Measurements from ENCODE around the gene ACP2.

Gene ACP2

DNA sequence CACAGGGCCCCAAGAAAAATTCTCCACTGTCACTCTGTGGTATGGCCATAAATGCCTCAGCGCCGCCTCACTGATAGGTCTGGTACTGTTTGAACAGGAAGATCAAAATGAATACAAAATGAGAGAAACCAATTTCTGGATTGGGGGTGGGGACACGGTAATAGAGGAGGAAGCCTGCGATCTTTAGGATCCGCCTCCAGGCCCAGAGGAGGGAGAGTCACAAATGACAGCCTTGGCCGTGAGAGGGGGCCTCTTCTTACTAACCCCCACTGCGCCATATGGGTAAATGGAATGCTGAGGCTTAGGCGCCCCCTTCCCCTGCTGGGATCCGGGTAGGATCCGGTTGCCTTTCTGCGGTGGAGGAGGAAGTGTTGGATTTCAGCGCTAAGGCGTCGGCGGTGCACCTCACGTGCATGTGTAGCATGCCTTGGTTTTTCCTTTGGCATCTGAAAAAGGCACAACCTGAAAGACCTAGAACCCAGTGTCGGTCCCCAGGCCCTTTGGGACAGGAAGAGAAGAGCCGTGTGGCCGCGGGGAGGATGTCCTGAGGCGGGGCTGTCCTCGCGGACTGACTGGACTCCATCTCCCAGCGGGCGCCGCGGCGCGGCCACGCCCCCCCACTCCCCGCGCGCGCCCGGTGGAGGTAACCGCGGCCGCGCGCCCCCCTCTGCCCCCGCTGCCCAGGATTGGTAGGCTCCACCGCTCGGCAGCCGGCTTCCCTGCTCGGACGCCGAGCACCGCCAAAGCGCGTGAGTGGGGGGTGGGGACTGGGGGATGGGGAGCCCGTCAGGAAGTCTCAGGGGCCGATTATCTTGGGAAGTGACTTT lies 20.6 kb upstream of the ACP2 start:
- H3K9me3 ChIP-seq (ENCODE audit: control insufficient read depth, insufficient read depth, low read length): no peaks in the 10 kb centered on the region
- no peak overlapping the region for H3K27ac ChIP-seq (ENCODE audit: low read length)
- peak overlapping the region; percentile 92; the same call in 1 of the 2 replicates for H3K4me3 ChIP-seq (ENCODE audit: low read length)
- H3K27me3 ChIP-seq (ENCODE audit: control insufficient read depth, insufficient read depth, low read length): no peaks in the 10 kb centered on the region
- no peak for DNase-seq (ENCODE audit: low read depth, low spot score)
- WGBS (ENCODE audit: insufficient coverage, insufficient read length): no CpG with 5 or more reads among the region's 52 CpGs
- H3K4me1 ChIP-seq (ENCODE audit: control insufficient read depth, insufficient read depth, low read length): peaks cover 6% of the 10 kb centered on the region; the same call in 1 of the 2 replicates
- H3K36me3 ChIP-seq (ENCODE audit: control insufficient read depth, insufficient read depth, low read length): no peaks in the 10 kb centered on the region

DNA sequence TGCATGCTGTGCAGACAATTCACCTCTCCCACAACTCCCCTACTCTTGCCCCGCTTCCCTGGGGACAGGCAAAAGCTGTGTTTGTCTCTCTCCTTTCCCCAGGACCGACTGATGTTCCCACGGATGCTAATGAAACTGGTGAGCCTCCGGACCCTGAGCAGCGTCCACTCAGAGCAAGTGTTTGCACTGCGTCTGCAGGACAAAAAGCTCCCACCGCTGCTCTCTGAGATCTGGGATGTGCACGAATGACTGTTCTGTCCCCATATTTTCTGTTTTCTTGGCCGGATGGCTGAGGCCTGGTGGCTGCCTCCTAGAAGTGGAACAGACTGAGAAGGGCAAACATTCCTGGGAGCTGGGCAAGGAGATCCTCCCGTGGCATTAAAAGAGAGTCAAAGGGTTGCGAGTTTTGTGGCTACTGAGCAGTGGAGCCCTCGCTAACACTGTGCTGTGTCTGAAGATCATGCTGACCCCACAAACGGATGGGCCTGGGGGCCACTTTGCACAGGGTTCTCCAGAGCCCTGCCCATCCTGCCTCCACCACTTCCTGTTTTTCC lies 19.9 kb upstream of the ACP2 start:
- Histone ChIP-seq H3K4me3 (ENCODE audit: low read length) (no peak overlapping the region; the same call in 1 of the 2 replicates), H3K4me1 (ENCODE audit: control insufficient read depth, insufficient read depth, low read length) (peaks cover 6% of the 10 kb centered on the region; the same call in 1 of the 2 replicates), H3K27me3 (ENCODE audit: control insufficient read depth, insufficient read depth, low read length) (no peaks in the 10 kb centered on the region), H3K36me3 (ENCODE audit: control insufficient read depth, insufficient read depth, low read length) (no peaks in the 10 kb centered on the region), H3K9me3 (ENCODE audit: control insufficient read depth, insufficient read depth, low read length) (no peaks in the 10 kb centered on the region), H3K27ac (ENCODE audit: low read length) (no peak overlapping the region)
- WGBS (ENCODE audit: insufficient coverage, insufficient read length): no CpG with 5 or more reads among the region's 13 CpGs
- no peak for DNase-seq (ENCODE audit: low read depth, low spot score)

DNA sequence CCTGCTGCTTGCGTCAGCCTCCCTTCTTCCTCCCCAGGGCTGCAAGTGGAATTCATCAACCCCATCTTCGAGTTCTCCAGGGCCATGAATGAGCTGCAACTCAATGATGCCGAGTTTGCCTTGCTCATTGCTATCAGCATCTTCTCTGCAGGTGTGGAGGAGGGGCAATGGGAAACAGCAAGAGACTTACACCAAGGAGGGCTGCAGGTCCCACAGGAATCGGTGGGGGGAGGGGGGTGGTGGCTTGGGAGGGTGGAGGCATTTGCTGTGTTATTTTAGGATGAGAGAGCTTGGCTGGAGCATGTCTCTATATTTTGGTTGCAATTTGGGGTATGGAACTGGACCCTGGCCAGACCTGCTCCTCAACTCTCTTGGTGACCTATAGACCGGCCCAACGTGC lies 19.3 kb upstream of the ACP2 start:
- Histone ChIP-seq H3K27ac (ENCODE audit: low read length) (no peak overlapping the region), H3K4me1 (ENCODE audit: control insufficient read depth, insufficient read depth, low read length) (peaks cover 6% of the 10 kb centered on the region; the same call in 1 of the 2 replicates), H3K4me3 (ENCODE audit: low read length) (no peak overlapping the region), H3K9me3 (ENCODE audit: control insufficient read depth, insufficient read depth, low read length) (no peaks in the 10 kb centered on the region), H3K36me3 (ENCODE audit: control insufficient read depth, insufficient read depth, low read length) (no peaks in the 10 kb centered on the region), H3K27me3 (ENCODE audit: control insufficient read depth, insufficient read depth, low read length) (no peaks in the 10 kb centered on the region)
- WGBS (ENCODE audit: insufficient coverage, insufficient read length): no CpG with 5 or more reads among the region's 6 CpGs
- no peak for DNase-seq (ENCODE audit: low read depth, low spot score)

DNA sequence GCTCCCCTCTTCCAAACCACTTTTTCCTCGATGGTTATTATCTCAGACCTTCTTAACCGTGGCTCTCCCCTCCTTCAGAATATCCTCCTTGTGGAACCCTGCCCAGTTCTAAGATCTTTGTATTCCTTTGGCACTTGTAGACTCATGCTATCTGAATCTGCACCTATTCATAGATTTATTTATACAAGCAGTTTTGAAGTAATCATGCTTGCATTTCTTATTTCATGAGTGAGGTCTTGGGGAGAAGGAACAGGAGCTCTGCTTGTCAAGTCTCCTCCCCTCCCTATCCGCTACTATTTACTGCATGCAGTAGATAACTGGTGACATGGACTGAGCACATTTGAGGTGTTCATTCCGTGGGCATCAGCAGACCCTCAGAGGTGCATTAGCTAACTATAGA lies 15.9 kb upstream of the ACP2 start:
- Histone ChIP-seq H3K36me3 (ENCODE audit: control insufficient read depth, insufficient read depth, low read length) (no peaks in the 10 kb centered on the region; the same call in 1 of the 2 replicates), H3K4me1 (ENCODE audit: control insufficient read depth, insufficient read depth, low read length) (peaks cover 5% of the 10 kb centered on the region; the same call in 1 of the 2 replicates), H3K9me3 (ENCODE audit: control insufficient read depth, insufficient read depth, low read length) (no peaks in the 10 kb centered on the region), H3K4me3 (ENCODE audit: low read length) (no peak overlapping the region), H3K27me3 (ENCODE audit: control insufficient read depth, insufficient read depth, low read length) (no peaks in the 10 kb centered on the region), H3K27ac (ENCODE audit: low read length) (no peak overlapping the region)
- no peak for DNase-seq (ENCODE audit: low read depth, low spot score)
- no CpG with 5 or more reads among the region's 4 CpGs for WGBS (ENCODE audit: insufficient coverage, insufficient read length)

DNA sequence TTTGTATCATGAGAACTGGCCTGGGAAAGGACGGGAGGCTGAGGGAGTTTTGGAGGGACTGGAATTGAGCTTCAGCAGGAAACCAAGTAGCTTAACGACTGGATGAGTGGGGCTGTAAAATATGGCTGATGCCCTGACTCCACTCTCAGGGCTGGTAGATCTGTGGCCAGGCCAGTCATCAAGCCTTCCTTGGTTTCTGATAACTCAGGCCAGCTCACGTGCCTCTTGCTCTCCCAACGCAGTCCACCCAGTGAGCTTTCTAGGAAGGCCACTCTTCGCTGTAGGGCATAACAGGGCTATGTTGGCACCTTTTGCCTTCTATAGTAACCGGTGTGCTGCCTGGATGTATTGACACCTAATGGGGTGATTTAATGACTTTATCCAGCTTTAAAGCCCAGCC lies 15.5 kb upstream of the ACP2 start:
- peaks cover 8% of the 10 kb centered on the region for H3K4me1 ChIP-seq (ENCODE audit: control insufficient read depth, insufficient read depth, low read length)
- H3K4me3 ChIP-seq (ENCODE audit: low read length): no peak overlapping the region
- WGBS (ENCODE audit: insufficient coverage, insufficient read length): no CpG with 5 or more reads among the region's 6 CpGs
- H3K36me3 ChIP-seq (ENCODE audit: control insufficient read depth, insufficient read depth, low read length): no peaks in the 10 kb centered on the region; the same call in 1 of the 2 replicates
- H3K27ac ChIP-seq (ENCODE audit: low read length): no peak overlapping the region
- DNase-seq (ENCODE audit: low read depth, low spot score): no peak
- no peaks in the 10 kb centered on the region for H3K27me3 ChIP-seq (ENCODE audit: control insufficient read depth, insufficient read depth, low read length)
- no peaks in the 10 kb centered on the region for H3K9me3 ChIP-seq (ENCODE audit: control insufficient read depth, insufficient read depth, low read length)

DNA sequence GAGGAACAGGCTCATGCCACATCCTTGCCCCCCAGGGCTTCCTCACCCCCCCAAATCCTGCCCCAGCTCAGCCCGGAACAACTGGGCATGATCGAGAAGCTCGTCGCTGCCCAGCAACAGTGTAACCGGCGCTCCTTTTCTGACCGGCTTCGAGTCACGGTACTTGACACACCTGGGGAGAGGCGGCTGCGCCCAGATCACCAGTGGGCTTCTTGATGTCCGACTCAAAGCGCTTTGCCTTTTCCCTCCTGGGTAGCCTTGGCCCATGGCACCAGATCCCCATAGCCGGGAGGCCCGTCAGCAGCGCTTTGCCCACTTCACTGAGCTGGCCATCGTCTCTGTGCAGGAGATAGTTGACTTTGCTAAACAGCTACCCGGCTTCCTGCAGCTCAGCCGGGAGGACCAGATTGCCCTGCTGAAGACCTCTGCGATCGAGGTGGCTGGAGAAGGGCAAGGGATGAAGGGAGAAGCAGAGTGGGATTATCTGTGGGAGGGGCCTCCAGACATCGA lies 12.7 kb upstream of the ACP2 start:
- Histone ChIP-seq H3K27me3 (ENCODE audit: control insufficient read depth, insufficient read depth, low read length) (no peaks in the 10 kb centered on the region), H3K27ac (ENCODE audit: low read length) (no peak overlapping the region), H3K9me3 (ENCODE audit: control insufficient read depth, insufficient read depth, low read length) (no peaks in the 10 kb centered on the region), H3K36me3 (ENCODE audit: control insufficient read depth, insufficient read depth, low read length) (no peaks in the 10 kb centered on the region; the same call in 1 of the 2 replicates), H3K4me3 (ENCODE audit: low read length) (no peak overlapping the region), H3K4me1 (ENCODE audit: control insufficient read depth, insufficient read depth, low read length) (peaks cover 3% of the 10 kb centered on the region; the same call in 1 of the 2 replicates)
- no CpG with 5 or more reads among the region's 22 CpGs for WGBS (ENCODE audit: insufficient coverage, insufficient read length)
- DNase-seq (ENCODE audit: low read depth, low spot score): no peak

DNA sequence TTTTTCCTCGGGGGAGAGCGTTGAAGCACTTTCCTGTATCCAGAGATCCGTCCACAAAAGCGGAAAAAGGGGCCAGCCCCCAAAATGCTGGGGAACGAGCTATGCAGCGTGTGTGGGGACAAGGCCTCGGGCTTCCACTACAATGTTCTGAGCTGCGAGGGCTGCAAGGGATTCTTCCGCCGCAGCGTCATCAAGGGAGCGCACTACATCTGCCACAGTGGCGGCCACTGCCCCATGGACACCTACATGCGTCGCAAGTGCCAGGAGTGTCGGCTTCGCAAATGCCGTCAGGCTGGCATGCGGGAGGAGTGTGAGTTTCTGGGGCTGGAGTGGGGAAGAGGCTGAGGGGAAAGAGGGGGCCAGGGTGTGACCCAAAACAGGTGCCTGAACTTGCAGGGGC lies 11.8 kb upstream of the ACP2 start:
- peaks cover 3% of the 10 kb centered on the region; the same call in 1 of the 2 replicates for H3K4me1 ChIP-seq (ENCODE audit: control insufficient read depth, insufficient read depth, low read length)
- WGBS (ENCODE audit: insufficient coverage, insufficient read length): no CpG with 5 or more reads among the region's 19 CpGs

DNA sequence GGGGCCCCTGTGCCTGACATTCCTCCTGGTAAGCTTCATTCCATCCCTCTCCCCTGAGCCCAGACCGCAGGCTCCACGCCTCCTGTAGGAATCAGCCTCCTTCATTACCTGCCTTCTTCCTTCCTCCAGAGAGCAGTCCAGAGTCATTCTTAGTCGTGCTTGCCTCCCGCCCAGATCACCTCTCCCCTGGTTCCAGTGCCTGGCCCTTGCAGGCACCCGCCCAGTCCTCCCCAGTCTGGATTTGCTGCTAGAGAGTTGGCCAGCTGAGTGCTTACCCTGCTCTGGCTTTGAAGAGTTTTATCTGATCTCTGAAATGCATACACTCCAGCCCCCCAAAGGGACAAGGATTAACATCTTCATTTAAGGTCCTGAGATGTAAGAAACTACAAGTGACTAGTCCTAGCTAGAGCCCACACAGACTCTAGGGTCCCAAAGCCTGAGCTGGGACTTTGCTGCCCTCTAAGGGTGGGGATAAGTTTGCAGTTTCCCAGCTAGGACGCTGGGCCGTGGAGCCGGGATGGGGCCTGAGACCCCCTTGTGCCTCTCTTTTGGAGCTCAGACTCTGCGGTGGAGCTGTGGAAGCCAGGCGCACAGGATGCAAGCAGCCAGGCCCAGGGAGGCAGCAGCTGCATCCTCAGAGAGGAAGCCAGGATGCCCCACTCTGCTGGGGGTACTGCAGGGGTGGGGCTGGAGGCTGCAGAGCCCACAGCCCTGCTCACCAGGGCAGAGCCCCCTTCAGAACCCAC lies 10.8 kb upstream of the ACP2 start:
- no peaks in the 10 kb centered on the region for H3K9me3 ChIP-seq (ENCODE audit: control insufficient read depth, insufficient read depth, low read length)
- H3K4me1 ChIP-seq (ENCODE audit: control insufficient read depth, insufficient read depth, low read length): peaks cover 3% of the 10 kb centered on the region; the same call in 1 of the 2 replicates
- no CpG with 5 or more reads among the region's 10 CpGs for WGBS (ENCODE audit: insufficient coverage, insufficient read length)
- H3K27me3 ChIP-seq (ENCODE audit: control insufficient read depth, insufficient read depth, low read length): no peaks in the 10 kb centered on the region
- no peak overlapping the region for H3K4me3 ChIP-seq (ENCODE audit: low read length)
- DNase-seq (ENCODE audit: low read depth, low spot score): no peak
- H3K27ac ChIP-seq (ENCODE audit: low read length): no peak overlapping the region
- no peaks in the 10 kb centered on the region; the same call in 1 of the 2 replicates for H3K36me3 ChIP-seq (ENCODE audit: control insufficient read depth, insufficient read depth, low read length)

More for the DNA sequence above, 11.8 kb upstream of the ACP2 start:
- no peak for DNase-seq (ENCODE audit: low read depth, low spot score)
- no peaks in the 10 kb centered on the region for H3K9me3 ChIP-seq (ENCODE audit: control insufficient read depth, insufficient read depth, low read length)
- H3K36me3 ChIP-seq (ENCODE audit: control insufficient read depth, insufficient read depth, low read length): no peaks in the 10 kb centered on the region; the same call in 1 of the 2 replicates
- H3K27ac ChIP-seq (ENCODE audit: low read length): no peak overlapping the region
- no peak overlapping the region for H3K4me3 ChIP-seq (ENCODE audit: low read length)
- no peaks in the 10 kb centered on the region for H3K27me3 ChIP-seq (ENCODE audit: control insufficient read depth, insufficient read depth, low read length)

DNA sequence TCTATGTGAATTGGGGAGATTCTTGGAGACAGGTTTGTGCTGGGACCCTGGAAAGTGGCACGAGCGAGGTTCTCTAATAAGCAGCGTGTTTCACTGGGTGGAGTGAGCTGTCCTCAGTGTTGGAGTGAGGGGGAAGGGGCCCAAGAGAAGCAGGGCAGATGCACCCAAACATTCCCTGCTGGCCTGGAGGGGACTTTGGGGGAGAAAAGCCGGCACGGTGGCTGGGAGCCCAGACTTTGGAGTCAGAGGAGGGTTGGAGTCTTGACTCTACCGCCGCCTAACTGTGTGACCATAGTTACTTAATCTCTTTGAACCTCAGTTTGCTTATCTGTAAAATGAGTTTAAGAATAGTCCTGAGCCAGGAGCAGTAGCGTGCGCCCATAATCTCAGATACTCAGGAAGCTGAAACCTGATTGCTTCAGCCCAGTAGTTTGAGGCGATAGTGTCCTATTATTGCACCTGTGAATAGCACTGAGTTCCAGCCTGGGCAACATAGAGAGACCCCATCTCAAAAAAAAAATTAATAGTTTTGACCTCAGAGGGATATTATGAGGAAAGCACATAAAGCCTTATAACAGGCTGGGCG lies 9.8 kb upstream of the ACP2 start:
- H3K36me3 ChIP-seq (ENCODE audit: control insufficient read depth, insufficient read depth, low read length): no peaks in the 10 kb centered on the region; the same call in 1 of the 2 replicates
- no peaks in the 10 kb centered on the region for H3K9me3 ChIP-seq (ENCODE audit: control insufficient read depth, insufficient read depth, low read length)
- no peak overlapping the region for H3K4me3 ChIP-seq (ENCODE audit: low read length)
- H3K4me1 ChIP-seq (ENCODE audit: control insufficient read depth, insufficient read depth, low read length): peaks cover 3% of the 10 kb centered on the region; the same call in 1 of the 2 replicates
- no peak overlapping the region for H3K27ac ChIP-seq (ENCODE audit: low read length)
- WGBS (ENCODE audit: insufficient coverage, insufficient read length): no CpG with 5 or more reads among the region's 11 CpGs
- DNase-seq (ENCODE audit: low read depth, low spot score): no peak
- no peaks in the 10 kb centered on the region for H3K27me3 ChIP-seq (ENCODE audit: control insufficient read depth, insufficient read depth, low read length)
